Stimulated activated naive CD8-positive, alpha-beta T cell treated with anti-CD3 and anti-CD28 coated beads, Interleukin-15, Interleukin-2, amounts not matched to agents 100 ng/mL and 50 ng/mL, for 24 hours (primary cell): ENCODE data around the gene USF2.
"Not testable (repeated sequence)": the region's sequence is repeated elsewhere in the genome, so short reads cannot be mapped to it uniquely, and the experiment has no call there.

Experiments
- H3K27ac Mint-ChIP-seq: one replicate; pipeline ENCODE4 v1.8.0; 2021; ENCODE audit warnings: mild to moderate bottlenecking, mixed read lengths
- H3K27me3 Mint-ChIP-seq: one replicate; pipeline ENCODE4 v1.8.0; 2021; ENCODE audit warnings: mixed read lengths
- H3K36me3 Mint-ChIP-seq: one replicate; pipeline ENCODE4 v1.8.0; 2021; ENCODE audit warnings: low read depth, mixed read lengths
- H3K4me1 Mint-ChIP-seq: one replicate; pipeline ENCODE4 v1.8.0; 2021; ENCODE audit warnings: low read depth, mixed read lengths
- H3K4me3 Mint-ChIP-seq: one replicate; pipeline ENCODE4 v1.8.0; 2021; ENCODE audit warnings: mild to moderate bottlenecking, mixed read lengths
- H3K9me3 Mint-ChIP-seq: one replicate; pipeline ENCODE4 v1.8.0; 2021; ENCODE audit warnings: mixed read lengths

Gene USF2

GRCh38 chr19:35268536-35269437 is at the start of gene USF2:
USF2 (plus strand) TSS chr19:35268962; CDS start chr19:35269102, 140 bp downstream.
- Mint-ChIP-seq H3K27ac (peak within 1 kb of the TSS; percentile 92), H3K4me3 (peak within 1 kb of the TSS; percentile 89), H3K36me3 (peaks cover 27% of the 10 kb centered on the region), H3K9me3 (no peaks in the 10 kb centered on the region), H3K4me1 (peaks cover 44% of the 10 kb centered on the region), H3K27me3 (no peaks in the 10 kb centered on the region)

- H3K4me1 Mint-ChIP-seq, result peaks cover 34% of the 10 kb centered on the region
- no peak overlapping the region for H3K4me3 Mint-ChIP-seq
- no peak overlapping the region for H3K27ac Mint-ChIP-seq
- H3K9me3 Mint-ChIP-seq, result peaks cover 10% of the 10 kb centered on the region
- peaks cover 4% of the 10 kb centered on the region for H3K36me3 Mint-ChIP-seq
- H3K27me3 Mint-ChIP-seq, result no peaks in the 10 kb centered on the region
These were observed 49.8 kb upstream of the USF2 start for GRCh38 chr19:35219008-35219407.

GRCh38 chr19:35220315-35220921 is 48.3 kb upstream of the USF2 start:
- H3K27ac Mint-ChIP-seq, result no peak overlapping the region
- no peak overlapping the region for H3K4me3 Mint-ChIP-seq
- no peaks in the 10 kb centered on the region for H3K27me3 Mint-ChIP-seq
- H3K4me1 Mint-ChIP-seq, result peaks cover 20% of the 10 kb centered on the region
- peaks cover 4% of the 10 kb centered on the region for H3K36me3 Mint-ChIP-seq
- peaks cover 10% of the 10 kb centered on the region for H3K9me3 Mint-ChIP-seq

- H3K27me3 Mint-ChIP-seq, H3K4me3 Mint-ChIP-seq, H3K27ac Mint-ChIP-seq, H3K36me3 Mint-ChIP-seq, H3K9me3 Mint-ChIP-seq: not testable (repeated sequence)
- H3K4me1 Mint-ChIP-seq, result peaks cover 13% of the 10 kb centered on the region
These were observed 47.7 kb upstream of the USF2 start for GRCh38 chr19:35220973-35221590.

- H3K9me3 Mint-ChIP-seq, result peaks cover 10% of the 10 kb centered on the region
- H3K27me3 Mint-ChIP-seq, result no peaks in the 10 kb centered on the region
- no peak overlapping the region for H3K27ac Mint-ChIP-seq
- peaks cover 4% of the 10 kb centered on the region for H3K4me1 Mint-ChIP-seq
- H3K4me3 Mint-ChIP-seq, result no peak overlapping the region
- peaks cover 4% of the 10 kb centered on the region for H3K36me3 Mint-ChIP-seq
These were observed 46.3 kb upstream of the USF2 start for GRCh38 chr19:35222373-35223015.

- Mint-ChIP-seq H3K9me3 (peaks cover 10% of the 10 kb centered on the region), H3K27me3 (no peaks in the 10 kb centered on the region), H3K36me3 (peaks cover 4% of the 10 kb centered on the region), H3K4me1 (peaks cover 4% of the 10 kb centered on the region), H3K27ac (no peak overlapping the region), H3K4me3 (no peak overlapping the region)
These were observed 45.5 kb upstream of the USF2 start for GRCh38 chr19:35223084-35223790.

- Mint-ChIP-seq H3K36me3 (peaks cover 4% of the 10 kb centered on the region), H3K27me3 (no peaks in the 10 kb centered on the region), H3K4me3 (no peak overlapping the region), H3K27ac (no peak overlapping the region), H3K4me1 (peaks cover 4% of the 10 kb centered on the region), H3K9me3 (peaks cover 7% of the 10 kb centered on the region)
These were observed 44.8 kb upstream of the USF2 start for GRCh38 chr19:35223862-35224505.

GRCh38 chr19:35224681-35225571 is 43.8 kb upstream of the USF2 start:
- Mint-ChIP-seq H3K4me3 (no peak overlapping the region), H3K27me3 (no peaks in the 10 kb centered on the region), H3K36me3 (no peaks in the 10 kb centered on the region), H3K27ac (no peak overlapping the region), H3K4me1 (no peaks in the 10 kb centered on the region), H3K9me3 (no peaks in the 10 kb centered on the region)

GRCh38 chr19:35225951-35226350 is 42.8 kb upstream of the USF2 start:
- H3K27me3 Mint-ChIP-seq, result no peaks in the 10 kb centered on the region
- H3K27ac Mint-ChIP-seq, result no peak overlapping the region
- H3K4me3 Mint-ChIP-seq, result no peak overlapping the region
- H3K36me3 Mint-ChIP-seq, result no peaks in the 10 kb centered on the region
- no peaks in the 10 kb centered on the region for H3K4me1 Mint-ChIP-seq
- H3K9me3 Mint-ChIP-seq, result no peaks in the 10 kb centered on the region

- Mint-ChIP-seq H3K27ac (no peak overlapping the region), H3K36me3 (no peaks in the 10 kb centered on the region), H3K27me3 (no peaks in the 10 kb centered on the region), H3K4me1 (no peaks in the 10 kb centered on the region), H3K4me3 (no peak overlapping the region), H3K9me3 (no peaks in the 10 kb centered on the region)
These were observed 42.0 kb upstream of the USF2 start for GRCh38 chr19:35226748-35227147.

- no peaks in the 10 kb centered on the region for H3K9me3 Mint-ChIP-seq
- no peaks in the 10 kb centered on the region for H3K4me1 Mint-ChIP-seq
- H3K4me3 Mint-ChIP-seq, result no peak within 1 kb of the TSS
- H3K36me3 Mint-ChIP-seq, result no peaks in the 10 kb centered on the region
- H3K27me3 Mint-ChIP-seq, result no peaks in the 10 kb centered on the region
- no peak within 1 kb of the TSS for H3K27ac Mint-ChIP-seq
These were observed 40.4 kb upstream of the USF2 start, which contains the start of gene FAM187B for GRCh38 chr19:35228177-35228930. FAM187B (minus strand) TSS chr19:35228739; CDS start chr19:35228680, 59 bp downstream.

- H3K36me3 Mint-ChIP-seq, result no peaks in the 10 kb centered on the region
These were observed 39.2 kb upstream of the USF2 start for GRCh38 chr19:35229601-35230000.

More at GRCh38 chr19:35229601-35230000, 39.2 kb upstream of the USF2 start:
- H3K4me1 Mint-ChIP-seq, result peaks cover under 1% of the 10 kb centered on the region
- H3K4me3 Mint-ChIP-seq, result no peak overlapping the region
- no peaks in the 10 kb centered on the region for H3K9me3 Mint-ChIP-seq
- H3K27ac Mint-ChIP-seq, result no peak overlapping the region
- no peaks in the 10 kb centered on the region for H3K27me3 Mint-ChIP-seq
